Left cardiac atrium (tissue), 4 donors: ENCODE results near the gene APOL2. TPM values are rescaled to one million over a fixed set of nuclear protein-coding genes. Genes with fewer than 3 reads are reported as not detected.
"Not testable (repeated sequence)": the region's sequence is repeated elsewhere in the genome, so short reads cannot be mapped to it uniquely, and the experiment has no call there.

ENCODE experiments used
- ATAC-seq, 2 donors: fragments of 200-7000 bp; cut with Tn5 transposase; one replicate each; pipeline ENCODE4 v1.9.1; 2020; ENCODE audit warnings: mild to moderate bottlenecking in 2 of 2, moderate library complexity in 2 of 2
- DNase-seq: peaks from one replicate; pipeline ENCODE4 v3.0.0-alpha.2; 2020
- intact Hi-C, 2 donors: fragments of 100-400 bp; cut with DNase I; formaldehyde crosslinking; loops; one replicate each; pipeline versions ENCODE4 v1.14.1 to v1.15.1; 2022 to 2023
- total RNA-seq, 2 donors: library from RNA; stranded (reverse); fragmentation: NEBNext Ultra II Directional; extraction: Animal tissue kit (Norgen Biotek cat#: 25700); gene quantifications; one replicate each; pipeline ENCODE4 v1.2.1, GENCODE V29; 2021
- donor health status: DM: no; HTN: yes; CAD: no.
- donor health status: DM: no; HTN: yes; CAD: no; lungs with severe emphysema.
- donor health status: DM: yes; HTN: yes; CAD: no.
- donor health status: Dilated cardiomyopathy.

Gene APOL2
- total RNA-seq, 2 donors from 2014 or later = 43.8 to 43.9 TPM

- no peak for DNase-seq
- intact Hi-C loops = no loop called here
- no peak for ATAC-seq
Observed at GRCh38 chr22:36247955-36248354, 8.6 kb upstream of the APOL2 start.

GRCh38 chr22:36246718-36247117 lies 7.4 kb upstream of the APOL2 start:
- intact Hi-C loops = no loop called here
- DNase-seq (no peak), ATAC-seq (no peak)

GRCh38 chr22:36245805-36246356 lies 6.6 kb upstream of the APOL2 start:
- intact Hi-C loops = no loop called here
- DNase-seq (no peak), ATAC-seq (no peak)

- DNase-seq = peak; percentile 53
- intact Hi-C loops = no loop called here
- ATAC-seq = peak; percentile 75 to 90
Observed at GRCh38 chr22:36244522-36245391, 5.4 kb upstream of the APOL2 start.

GRCh38 chr22:36243986-36244385 lies 4.7 kb upstream of the APOL2 start:
- intact Hi-C loops = no loop called here
- DNase-seq (no peak), ATAC-seq (no peak)

GRCh38 chr22:36239150-36239400 lies 252 bp downstream of the APOL2 start:
- DNase-seq (no peak), ATAC-seq (peak; percentile 3 to 37)
- intact Hi-C loops = loop anchor here in 1 of 2 donors (5.0 kb wide), 1 partner anchor 42 kb away; no protein-coding TSS in a partner anchor

- DNase-seq = no peak
- intact Hi-C loops = loop anchor here in 1 of 2 donors (5.0 kb wide), 1 partner anchor 41 kb away; no protein-coding TSS in a partner anchor
- peak; percentile 15 to 23 for ATAC-seq
Observed at GRCh38 chr22:36238373-36239149, 766 bp downstream of the APOL2 start.

- intact Hi-C loops = loop anchor here in 1 of 2 donors (5.0 kb wide), 1 partner anchor 40 kb away; no protein-coding TSS in a partner anchor
- ATAC-seq = peak in 1 of 2 donors; percentile 5
- DNase-seq = no peak
Observed at GRCh38 chr22:36237462-36238372, 1.6 kb downstream of the APOL2 start.

GRCh38 chr22:36236388-36237319 lies 2.7 kb downstream of the APOL2 start:
- DNase-seq = no peak
- intact Hi-C loops = loop anchor here in 1 of 2 donors (5.0 kb wide), 1 partner anchor 39 kb away; no protein-coding TSS in a partner anchor
- ATAC-seq = no peak

GRCh38 chr22:36235585-36235984 lies 3.7 kb downstream of the APOL2 start:
- DNase-seq (no peak), ATAC-seq (no peak)
- intact Hi-C loops = loop anchor here in 1 of 2 donors (5.0 kb wide), 1 partner anchor 38 kb away; no protein-coding TSS in a partner anchor

GRCh38 chr22:36234919-36235318 lies 4.4 kb downstream of the APOL2 start:
- peak; percentile 34 for DNase-seq
- intact Hi-C loops = loop anchor here in 1 of 2 donors (5.0 kb wide), 1 partner anchor 38 kb away; no protein-coding TSS in a partner anchor
- ATAC-seq = no peak

GRCh38 chr22:36234213-36234612 lies 5.1 kb downstream of the APOL2 start:
- intact Hi-C loops = no loop called here
- DNase-seq (no peak), ATAC-seq (no peak)

GRCh38 chr22:36233796-36234195 lies 5.5 kb downstream of the APOL2 start:
- ATAC-seq (no peak), DNase-seq (no peak)
- intact Hi-C loops = no loop called here

- DNase-seq = no peak
- no peak for ATAC-seq
- intact Hi-C loops = no loop called here
Observed at GRCh38 chr22:36232715-36233401, 6.5 kb downstream of the APOL2 start.

- intact Hi-C loops, DNase-seq, ATAC-seq: not testable (repeated sequence)
Observed at GRCh38 chr22:36231051-36231450, 8.3 kb downstream of the APOL2 start.

- DNase-seq, ATAC-seq: not testable (repeated sequence)
- intact Hi-C loops = loop anchor here in 1 of 2 donors (10.0 kb wide), 1 partner anchor 85 kb away; no protein-coding TSS in a partner anchor
Observed at GRCh38 chr22:36229649-36230048, 9.7 kb downstream of the APOL2 start.

- intact Hi-C loops = loop anchor here in 1 of 2 donors (10.0 kb wide), 1 partner anchor 84 kb away; no protein-coding TSS in a partner anchor
- no peak for ATAC-seq
- no peak for DNase-seq
Observed at GRCh38 chr22:36228944-36229343, 10.4 kb downstream of the APOL2 start.
